GM20431 (cell line): ENCODE results near the gene ANGPTL4.
"Not testable (repeated sequence)": the region's sequence is repeated elsewhere in the genome, so short reads cannot be mapped to it uniquely, and the experiment has no call there.

Experiments
- in situ Hi-C: fragments of 300-500 bp; cut with MseI, MboI; formaldehyde crosslinking; loops from one replicate; pipeline ENCODE4 v1.15.0; 2020; ENCODE audit warnings: low sequenced_read_pairs; ENCODE audit not compliant: unreplicated experiment

Gene ANGPTL4

DNA sequence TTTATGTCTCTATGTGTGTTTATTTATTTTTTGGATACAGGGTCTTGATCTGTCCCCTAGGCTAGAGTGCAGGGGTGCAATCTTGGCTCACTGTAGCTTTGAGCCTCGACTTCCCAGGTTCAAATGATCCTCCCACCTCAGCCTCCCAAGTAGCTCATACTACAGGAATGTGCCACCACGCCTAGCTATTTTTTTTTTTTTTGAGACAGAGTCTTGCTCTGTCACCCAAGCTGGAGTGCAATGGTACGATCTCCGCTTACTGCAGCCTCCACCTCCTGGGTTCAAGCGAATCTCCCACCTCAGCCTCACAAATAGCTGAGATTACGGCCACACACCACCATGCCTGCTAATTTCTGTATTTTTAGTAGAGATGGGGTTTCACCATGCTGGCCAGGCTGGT is 5.0 kb upstream of the ANGPTL4 start:
- in situ Hi-C loops, result no loop called here

DNA sequence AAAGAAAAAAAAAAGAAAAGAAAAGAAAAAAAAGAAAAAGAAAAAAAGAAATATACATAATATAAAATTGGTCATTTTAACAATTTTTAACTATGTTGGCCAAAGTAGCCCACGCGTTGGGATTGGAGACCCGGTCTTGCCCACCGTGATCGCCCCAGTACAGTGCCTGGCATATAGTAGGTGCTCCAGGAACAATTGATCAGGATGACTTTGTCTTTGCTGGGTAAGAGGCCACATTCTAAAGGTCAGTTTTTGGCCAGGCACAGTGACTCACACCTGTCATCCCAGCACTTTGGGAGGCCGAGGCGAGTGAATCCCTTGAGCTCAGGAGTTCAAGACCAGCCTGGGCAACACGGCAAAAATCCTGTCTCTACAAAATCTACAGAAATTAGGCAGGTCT is 3.8 kb upstream of the ANGPTL4 start:
- in situ Hi-C loops, result no loop called here

DNA sequence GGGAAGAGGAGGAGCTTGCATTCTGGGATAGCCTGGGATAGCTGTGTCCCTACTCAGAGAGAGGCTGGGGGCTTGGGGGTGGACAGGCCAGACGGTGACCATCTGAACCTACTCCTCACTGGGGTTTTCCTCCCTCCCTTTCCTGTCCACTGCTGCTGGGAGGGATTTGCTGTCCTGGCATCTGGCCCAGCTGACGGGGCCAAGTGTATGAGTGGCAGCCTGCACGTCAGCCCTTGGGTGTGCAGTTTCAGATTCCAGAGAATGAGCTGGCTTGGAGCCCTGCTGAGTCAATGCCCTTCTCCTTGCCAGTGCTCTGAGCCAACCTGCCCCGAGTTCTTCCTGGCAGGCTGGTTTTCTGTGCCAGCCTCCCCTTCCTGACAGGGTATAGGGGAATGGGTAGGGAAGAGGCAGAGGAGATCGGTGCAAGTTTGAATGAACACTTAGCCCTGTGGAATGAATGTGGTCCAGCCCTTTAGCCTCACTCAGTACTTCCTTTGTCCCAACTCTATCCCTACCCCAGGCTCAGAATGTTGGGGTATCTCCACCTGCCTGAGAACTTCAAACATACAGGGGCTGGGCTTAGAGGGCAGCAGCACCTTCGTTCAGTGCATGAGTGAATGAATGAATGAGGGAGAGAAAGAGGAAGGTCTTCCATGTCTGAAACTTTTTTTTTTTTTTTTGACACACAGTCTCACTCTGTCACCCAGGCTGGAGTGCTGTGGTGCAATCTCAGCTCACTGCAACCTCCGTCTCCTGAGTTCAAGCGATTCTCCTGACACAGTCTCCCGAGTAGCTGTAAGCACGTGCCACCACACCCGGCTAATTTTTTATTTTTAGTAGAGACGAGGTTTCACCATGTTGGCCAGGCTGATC is 1.8 kb upstream of the ANGPTL4 start:
- in situ Hi-C loops, result no loop called here

DNA sequence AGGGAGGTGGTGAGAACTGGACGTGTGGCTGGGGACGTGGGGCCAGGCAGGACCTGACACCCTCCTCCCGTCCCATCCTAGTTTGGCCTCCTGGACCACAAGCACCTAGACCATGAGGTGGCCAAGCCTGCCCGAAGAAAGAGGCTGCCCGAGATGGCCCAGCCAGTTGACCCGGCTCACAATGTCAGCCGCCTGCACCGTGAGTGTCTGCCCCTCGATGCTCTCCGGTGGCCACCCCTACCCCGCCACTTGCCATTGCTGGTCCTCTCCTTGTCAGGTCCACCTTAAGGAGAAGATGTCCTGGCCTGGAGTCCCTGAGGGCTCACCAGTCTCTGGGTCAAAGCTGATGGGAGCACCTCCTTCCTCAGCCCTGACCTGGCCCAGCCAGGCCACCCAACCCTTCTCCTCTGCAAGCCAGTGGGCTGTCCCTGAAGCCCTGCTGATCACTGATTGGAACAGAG is 2.2 kb downstream of the ANGPTL4 start:
- in situ Hi-C loops, result no loop called here

DNA sequence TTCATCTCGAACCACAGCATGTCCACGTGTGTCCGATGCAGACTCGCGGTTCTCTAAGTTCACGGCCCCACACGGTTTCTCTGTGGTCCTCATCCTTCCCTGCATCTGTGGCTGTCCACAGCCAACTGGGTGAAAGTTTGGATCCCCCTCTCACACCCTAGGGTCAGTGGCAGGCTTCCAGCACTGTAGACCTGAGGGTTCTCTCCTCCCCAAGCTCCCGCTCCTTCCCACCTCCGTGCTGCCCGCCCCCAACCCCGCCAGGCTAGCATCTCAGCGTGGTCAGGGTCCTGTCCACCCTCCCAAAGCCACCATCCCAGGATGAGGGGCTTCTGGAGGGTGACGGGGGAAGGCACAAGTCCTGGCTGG is 3.0 kb downstream of the ANGPTL4 start:
- in situ Hi-C loops, result no loop called here

DNA sequence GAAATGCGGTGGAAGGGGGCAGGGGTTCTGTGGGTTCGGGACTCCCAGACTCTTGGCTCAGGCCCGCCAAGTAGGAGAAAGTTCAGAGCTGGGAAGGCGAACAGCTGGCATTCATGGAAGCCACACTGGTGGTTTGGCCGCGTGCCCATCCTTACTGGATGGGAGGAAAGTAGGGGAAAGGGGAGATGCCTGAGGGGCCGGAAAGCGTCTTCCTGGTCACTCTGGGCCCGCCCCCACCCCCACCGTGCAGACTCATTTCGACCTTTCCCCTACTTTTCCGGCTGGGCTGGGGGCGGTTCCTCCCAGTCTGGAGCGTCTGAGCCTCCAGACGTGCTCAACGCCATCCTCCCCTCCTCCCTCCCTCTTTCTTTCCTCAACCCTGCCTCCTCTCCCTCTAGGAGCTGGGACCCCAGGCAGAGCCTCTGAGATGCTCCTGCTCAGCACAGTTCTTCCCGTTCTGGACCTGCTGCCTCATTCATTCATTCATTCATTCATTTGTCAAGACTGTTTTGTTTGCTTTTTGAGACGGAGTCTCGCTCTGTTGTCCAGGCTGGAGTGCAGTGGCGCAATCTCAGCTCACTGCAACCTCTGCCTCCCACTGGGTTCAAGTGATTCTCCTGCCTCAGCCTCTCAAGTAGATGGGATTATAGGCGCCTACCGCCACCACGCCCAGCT is 3.5 kb downstream of the ANGPTL4 start:
- in situ Hi-C loops, result no loop called here

DNA sequence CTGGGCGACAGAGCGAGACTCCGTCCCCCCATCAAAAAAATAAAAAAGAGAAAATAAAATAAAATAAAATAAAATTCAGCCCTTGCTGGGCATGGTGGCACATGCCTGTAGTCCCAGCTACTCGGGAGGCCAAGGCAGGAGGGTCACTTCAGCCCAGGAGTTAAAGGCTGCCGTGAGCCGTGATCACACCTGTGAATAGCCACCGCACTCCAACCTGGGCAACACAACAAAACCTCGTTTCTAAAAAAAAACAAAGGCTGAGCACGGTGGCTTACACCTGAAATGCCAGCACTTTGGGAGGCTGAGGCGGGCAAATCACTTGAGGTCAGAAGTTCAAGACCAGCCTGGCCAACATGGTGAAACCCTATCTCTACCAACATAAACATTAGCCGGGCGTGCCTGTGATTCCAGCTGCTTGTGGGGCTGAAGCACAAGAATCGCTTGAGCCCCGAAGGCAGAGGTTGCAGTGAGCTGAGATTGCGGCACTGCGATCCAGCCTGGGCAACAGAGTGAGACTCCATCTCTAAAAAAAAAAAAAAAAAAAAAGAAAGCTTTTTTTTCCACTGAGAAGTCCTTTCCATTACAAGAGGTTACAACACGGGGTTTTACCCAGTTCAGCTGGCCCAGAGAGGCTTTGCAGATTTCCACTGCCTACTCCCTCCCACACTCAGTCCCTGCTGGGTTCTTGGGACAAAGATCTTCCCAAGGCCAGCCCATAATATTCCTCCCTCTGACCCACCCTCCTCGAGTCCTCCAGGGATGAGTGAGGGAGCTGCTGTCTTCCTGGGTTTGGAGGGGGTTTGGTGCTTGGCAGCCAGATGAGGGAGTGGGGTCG is 6.4 kb downstream of the ANGPTL4 start:
- in situ Hi-C loops, result no loop called here

DNA sequence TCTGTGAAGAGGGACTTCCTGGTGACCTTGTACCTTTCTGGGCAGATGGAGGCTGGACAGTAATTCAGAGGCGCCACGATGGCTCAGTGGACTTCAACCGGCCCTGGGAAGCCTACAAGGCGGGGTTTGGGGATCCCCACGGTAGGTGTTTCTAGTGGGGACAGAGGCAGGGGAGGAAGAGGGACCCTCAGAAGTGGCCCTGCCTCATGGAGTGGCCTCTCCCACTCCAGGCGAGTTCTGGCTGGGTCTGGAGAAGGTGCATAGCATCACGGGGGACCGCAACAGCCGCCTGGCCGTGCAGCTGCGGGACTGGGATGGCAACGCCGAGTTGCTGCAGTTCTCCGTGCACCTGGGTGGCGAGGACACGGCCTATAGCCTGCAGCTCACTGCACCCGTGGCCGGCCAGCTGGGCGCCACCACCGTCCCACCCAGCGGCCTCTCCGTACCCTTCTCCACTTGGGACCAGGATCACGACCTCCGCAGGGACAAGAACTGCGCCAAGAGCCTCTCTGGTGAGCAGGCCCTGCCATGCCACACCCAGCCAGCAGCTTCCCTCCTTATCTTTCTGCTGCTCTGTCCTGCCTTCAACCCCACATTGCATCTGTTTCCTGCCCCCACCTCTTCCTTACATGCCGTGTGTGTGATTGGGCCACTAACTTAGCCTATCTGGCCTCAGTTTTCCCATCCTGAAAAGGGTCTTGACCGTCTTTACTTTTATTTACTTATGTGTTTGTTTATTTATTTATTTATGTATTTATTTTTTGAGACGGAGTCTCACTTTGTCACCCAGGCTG is 7.3 kb downstream of the ANGPTL4 start:
- in situ Hi-C loops, result no loop called here

DNA sequence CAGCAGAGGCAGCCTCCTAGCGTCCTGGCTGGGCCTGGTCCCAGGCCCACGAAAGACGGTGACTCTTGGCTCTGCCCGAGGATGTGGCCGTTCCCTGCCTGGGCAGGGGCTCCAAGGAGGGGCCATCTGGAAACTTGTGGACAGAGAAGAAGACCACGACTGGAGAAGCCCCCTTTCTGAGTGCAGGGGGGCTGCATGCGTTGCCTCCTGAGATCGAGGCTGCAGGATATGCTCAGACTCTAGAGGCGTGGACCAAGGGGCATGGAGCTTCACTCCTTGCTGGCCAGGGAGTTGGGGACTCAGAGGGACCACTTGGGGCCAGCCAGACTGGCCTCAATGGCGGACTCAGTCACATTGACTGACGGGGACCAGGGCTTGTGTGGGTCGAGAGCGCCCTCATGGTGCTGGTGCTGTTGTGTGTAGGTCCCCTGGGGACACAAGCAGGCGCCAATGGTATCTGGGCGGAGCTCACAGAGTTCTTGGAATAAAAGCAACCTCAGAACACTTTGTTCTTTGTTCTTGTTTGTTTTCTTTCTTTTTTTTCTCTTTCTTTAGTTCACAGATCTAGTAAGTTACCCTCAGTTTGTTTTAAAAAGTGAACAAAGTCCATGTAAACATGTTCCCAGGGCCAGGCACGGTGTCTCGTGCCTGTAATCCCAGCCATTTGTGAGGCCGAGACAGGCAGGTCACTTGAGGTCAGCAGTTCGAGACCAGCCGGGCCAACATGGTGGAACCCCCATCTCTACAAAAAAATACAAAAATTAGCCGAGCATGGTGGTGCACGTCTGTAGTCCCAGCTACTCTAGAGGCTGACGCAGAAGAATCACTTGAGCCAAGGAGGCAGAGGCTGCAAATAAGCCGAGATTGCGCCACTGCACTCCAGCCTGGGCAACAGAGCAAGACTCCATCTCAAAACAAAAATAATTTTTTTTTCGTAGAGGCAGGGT is 10.2 kb downstream of the ANGPTL4 start:
- in situ Hi-C loops, result no loop called here

DNA sequence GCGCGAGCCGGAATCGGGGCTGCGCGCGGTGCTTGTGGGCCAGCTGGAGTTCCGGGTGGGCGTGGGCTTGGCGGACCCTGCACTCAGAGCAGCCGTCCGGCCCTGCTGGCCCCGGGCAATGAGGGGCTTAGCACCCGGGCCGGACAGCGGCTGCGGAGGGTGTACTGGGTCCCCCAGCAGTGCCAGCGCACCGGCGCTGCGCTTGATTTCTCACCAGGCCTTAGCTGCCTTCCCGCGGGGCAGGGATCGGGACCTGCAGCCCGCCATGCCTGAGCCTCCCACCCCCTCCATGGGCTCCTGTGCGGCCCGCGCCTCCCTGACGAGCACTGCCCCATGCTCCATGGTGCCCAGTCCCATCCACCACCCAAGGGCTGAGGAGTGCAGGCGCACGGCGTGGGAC is 11.8 kb downstream of the ANGPTL4 start:
- in situ Hi-C loops, result not testable (repeated sequence)

DNA sequence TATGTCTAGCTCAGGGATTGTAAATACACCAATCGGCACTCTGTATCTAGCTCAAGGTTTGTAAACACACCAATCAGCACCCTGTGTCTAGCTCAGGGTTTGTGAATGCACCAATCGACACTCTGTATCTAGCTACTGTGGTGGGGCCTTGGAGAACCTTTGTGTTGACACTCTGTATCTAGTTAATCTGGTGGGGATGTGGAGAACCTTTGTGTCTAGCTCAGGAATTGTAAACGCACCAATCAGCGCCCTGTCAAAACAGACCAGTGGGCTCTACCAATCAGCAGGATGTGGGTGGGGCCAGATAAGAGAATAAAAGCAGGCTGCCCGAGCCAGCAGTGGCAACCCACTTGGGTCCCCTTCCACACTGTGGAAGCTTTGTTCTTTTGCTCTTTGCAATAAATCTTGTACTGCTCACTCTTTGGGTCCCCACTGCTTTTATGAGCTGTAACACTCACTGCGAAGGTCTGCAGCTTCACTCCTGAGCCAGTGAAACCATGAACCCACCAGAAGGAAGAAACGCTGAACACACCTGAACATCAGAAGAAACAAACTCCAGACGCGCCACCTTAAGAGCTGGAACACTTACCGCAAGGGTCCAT is 12.5 kb downstream of the ANGPTL4 start:
- in situ Hi-C loops, result not testable (repeated sequence)

DNA sequence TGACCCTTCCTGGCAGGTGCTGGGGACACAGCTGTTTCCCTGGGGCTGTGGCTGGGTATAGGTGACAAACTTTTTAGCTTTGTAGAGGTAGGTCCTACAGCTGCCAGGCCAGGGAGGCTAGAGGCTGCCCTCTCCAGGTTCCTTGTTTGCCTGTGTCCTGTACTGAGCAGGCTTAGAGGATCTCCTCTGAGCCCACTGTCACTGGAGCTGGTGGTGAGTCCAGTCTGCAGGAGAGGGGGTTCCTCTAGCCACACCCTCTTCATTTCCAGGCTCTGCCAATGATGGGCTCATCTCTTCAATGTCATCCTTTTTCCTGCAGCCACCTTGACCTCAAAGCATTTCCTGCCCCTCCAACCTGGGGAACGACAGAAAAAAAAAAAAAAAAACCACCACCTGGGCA is 13.6 kb downstream of the ANGPTL4 start:
- in situ Hi-C loops, result no loop called here

DNA sequence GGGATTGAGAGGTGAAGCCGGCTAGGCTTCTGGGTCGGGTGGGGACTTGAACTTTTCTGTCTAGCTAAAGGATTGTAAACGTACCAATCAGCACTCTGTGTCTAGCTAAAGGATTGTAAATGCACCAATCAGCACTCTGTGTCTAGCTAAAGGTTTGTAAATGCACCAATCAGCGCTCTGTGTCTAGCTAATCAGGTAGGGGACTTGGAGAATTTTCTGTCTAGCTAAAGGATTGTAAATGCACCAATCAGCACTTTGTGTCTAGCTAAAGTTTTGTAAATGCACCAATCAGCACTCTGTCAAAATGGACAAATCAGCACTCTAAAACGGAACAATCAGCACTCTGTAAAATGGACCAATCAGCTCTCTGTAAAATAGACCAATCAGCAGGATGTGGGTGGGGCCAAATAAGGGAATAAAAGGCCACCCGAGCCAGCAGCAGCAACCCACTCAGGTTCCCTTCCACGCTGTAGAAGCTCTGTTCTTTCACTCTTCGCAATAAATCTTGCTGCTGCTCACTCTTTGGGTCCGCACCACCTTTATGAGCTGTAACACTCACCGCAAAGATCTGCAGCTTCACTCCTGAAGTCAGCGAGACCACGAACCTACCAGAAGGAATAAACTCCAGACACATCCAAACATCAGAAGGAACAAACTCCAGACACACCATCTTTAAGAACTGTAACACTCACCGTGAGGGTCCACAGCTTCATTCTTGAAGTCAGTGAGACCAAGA is 15.4 kb downstream of the ANGPTL4 start:
- in situ Hi-C loops, result not testable (repeated sequence)

DNA sequence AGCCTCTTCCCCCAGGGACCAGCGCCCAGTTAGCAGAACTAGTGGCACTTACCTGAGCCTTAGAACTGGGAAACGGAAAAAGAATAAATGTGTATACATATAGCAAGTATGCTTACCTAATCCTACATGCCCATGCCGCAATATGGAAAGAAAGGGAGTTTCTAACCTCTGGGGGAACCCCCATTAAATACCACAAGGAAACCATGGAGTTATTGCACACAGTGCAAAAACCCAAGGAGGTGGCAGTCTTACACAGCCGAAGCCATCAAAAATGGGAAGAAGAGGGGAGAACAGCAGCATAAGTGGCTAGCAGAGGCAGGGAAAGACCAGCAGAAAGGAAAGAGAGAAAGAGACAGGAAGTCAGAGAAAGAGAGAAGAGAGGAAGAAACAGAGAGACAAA is 20.6 kb downstream of the ANGPTL4 start:
- in situ Hi-C loops, result not testable (repeated sequence)

DNA sequence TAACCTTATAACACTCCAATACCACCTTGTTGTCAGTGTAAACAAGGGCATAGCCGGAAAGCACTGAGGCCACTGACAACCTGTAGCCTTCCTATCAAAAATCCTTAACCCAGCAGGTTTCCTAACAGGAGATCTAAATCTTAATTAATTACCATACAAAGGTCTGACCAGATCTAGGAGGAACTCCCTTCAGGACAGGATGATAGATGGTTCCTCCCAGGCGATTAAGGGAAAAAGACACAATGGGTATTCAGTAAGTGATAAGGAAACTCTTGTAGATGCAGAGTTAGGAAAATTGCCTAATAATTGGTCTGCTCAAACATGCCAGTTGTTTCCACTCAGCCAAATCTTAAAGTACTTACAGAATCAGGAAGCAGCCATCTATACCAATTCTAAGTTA is 21.1 kb downstream of the ANGPTL4 start:
- in situ Hi-C loops, result not testable (repeated sequence)

DNA sequence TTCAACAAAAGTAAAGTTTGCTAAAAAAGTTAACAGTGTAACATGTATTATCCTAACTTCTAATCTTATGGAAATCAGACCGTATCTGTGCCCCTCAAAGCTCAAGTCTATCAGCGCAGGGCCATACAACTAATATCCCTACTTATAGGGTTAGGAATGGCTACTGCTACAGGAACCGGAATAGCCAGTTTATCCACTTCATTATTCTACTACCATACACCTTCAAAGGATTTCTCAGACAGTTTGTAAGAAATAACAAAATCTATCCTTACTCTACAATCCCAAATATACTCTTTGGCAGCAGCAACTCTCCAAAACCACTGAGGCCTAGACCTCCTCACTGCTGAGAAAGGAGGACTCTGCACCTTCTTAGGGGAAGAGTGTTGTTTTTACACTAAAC is 21.6 kb downstream of the ANGPTL4 start:
- in situ Hi-C loops, result not testable (repeated sequence)

DNA sequence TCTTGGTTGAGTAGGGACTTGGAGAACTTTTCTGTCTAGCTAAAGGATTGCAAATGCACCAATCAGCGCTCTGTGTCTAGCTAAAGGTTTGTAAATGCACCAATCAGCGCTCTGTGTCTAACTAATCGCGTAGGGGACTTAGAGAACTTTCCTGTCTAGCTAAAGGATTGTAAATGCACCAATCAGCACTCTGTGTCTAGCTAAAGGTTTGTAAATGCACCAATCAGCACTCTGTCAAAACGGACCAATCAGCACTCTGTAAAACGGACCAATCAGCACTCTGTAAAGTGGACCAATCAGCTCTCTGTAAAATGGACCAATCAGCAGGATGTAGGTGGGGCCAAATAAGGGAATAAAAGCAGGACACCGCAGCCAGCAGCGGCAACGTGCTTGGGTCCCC is 22.5 kb downstream of the ANGPTL4 start:
- in situ Hi-C loops, result not testable (repeated sequence)

DNA sequence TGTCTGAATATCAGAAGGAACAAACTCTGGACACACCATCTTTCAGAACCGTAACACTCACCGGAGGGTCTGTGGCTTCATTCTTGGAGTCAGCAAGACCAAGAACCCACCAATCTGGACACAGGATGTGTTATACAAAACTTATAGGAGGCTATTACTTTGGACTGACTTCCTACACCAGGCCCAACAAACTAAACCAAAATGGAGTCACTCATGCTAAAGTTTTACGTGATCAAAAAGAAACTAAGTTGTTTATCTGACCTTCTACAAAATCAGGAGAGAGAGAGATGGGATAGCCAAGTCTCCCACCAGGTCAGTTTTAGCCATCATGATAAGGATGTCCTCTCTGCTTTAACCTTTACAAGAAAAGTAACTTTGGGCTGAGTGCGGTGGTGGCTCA is 23.0 kb downstream of the ANGPTL4 start:
- in situ Hi-C loops, result no loop called here
